ENCODE data around the gene AHSG. TPM values are rescaled to one million over a fixed set of nuclear protein-coding genes. Genes with fewer than 3 reads are reported as not detected.

Gene AHSG
- total RNA-seq, 1 donor from 2014 or later = 0.47 TPM

GRCh38 chr3:186593862-186594261 lies 19.0 kb upstream of the AHSG start:
- no peak for DNase-seq

GRCh38 chr3:186594591-186595113 lies 18.2 kb upstream of the AHSG start:
- no peak for DNase-seq

DNA sequence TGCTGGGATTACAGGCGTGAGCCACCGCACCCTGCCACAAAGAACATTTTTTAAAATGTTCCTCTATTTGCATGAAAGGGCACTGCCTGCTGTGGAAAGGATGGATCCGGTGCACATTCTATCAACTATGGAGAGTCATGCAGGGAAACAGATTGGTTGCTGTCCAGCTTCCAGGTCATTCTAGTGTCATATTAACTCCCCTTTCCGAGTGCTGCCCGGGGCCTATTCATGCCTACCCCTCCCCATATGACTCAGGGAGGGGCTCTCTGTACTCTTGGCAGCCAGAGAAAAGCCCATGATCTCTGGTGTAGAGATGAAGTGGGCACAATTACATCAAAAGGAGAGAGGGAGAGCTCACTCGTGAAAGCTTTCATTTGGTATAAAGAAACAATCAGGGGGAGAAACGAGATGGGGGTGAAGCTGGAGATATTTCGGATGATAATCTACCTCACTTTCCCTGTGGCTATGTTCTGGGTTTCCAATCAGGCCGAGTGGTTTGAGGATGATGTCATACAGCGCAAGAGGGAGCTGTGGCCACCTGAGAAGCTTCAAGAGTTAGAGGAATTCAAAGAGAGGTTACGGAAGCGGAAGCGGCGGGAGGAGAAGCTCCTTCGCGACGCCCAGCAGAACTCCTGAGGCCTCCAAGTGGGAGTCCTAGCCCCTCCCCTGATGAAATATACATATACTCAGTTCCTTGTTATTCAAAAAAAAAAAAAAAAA lies 16.1 kb upstream of the AHSG start:
- no peak for DNase-seq

DNA sequence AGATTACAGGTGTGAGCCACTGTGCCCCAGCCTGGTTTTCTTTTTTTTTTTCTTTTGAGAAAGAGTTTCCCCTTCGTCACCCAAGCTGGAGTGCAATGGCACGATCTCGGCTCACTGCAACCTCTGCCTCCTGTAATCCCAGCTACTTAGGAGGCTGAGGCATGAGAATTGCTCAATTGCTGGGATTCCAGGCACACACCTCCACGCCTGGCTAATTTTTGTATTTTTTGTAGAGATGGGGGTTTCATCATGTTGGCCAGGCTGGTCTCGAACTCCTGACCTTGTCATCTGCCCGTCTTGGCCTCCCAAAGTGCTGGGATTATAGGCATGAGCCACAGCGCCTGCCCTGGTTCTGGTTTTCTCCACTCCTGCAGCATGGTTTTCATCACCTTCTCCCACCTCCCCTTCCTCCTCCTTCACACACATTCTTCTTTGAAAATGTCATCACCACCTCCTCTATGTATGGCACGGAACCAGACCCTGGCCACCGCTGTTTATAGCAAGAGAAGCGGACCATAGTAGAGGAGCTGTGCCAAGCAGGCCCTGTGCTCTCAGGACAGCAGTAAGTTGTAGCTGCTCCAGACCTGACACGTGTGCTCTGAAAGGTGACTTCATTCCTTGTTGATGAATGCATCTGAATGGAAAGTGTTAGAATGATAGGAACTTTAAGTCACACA lies 14.6 kb upstream of the AHSG start:
- no peak for DNase-seq

- no peak for DNase-seq
Measured at GRCh38 chr3:186598794-186599141, 14.1 kb upstream of the AHSG start.

DNA sequence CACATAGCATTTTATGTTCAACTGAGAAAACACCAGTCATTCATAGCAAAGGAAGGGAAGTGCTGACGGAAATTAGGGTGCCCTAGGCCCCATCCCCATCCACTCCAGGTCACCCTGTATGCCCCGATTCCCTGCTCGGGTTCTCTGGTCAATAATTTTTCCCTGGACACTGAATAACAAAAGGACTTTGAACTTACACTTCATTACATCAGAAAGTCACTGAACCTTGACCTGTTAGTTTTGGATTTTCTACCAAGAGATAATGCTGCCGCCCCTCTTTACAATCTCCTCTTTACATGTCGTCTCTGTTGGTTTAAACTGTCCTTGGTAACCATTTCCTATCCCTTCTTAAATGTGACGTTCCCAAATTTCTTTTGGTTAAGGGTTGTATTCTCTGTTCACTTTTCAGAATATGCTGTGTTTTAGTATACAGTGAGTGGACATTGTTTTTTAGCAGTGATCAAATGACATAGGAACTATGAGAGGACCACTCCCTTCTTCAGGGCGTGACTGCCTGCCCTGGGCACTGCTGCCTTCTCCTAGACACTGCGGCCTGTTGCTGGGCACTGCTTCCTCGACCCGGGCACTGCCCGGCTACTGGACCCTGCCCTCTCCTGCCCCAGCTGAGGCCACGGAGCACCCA lies 13.6 kb upstream of the AHSG start:
- DNase-seq = no peak

GRCh38 chr3:186599785-186600166 lies 13.1 kb upstream of the AHSG start:
- no peak for DNase-seq

DNA sequence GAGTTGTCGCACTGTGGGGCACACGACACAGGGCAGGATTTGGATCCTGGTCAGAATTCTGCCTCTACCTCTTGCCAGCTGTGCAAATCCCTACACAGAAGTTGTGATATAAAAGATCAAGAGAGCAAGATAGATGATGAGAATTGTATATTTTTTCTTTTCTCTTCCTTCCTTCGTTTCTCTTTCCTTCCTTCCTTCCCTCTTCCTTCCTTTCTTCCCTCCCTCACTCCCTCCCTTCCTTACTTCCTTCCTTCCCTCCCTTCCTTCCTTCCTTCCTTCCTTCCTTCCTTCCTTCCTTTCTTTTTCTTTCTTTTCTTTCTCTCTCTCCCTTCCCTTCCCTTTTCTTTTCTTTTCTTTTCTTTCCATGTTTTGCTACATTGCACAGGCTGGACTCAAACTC lies 12.0 kb upstream of the AHSG start:
- DNase-seq = no peak

DNA sequence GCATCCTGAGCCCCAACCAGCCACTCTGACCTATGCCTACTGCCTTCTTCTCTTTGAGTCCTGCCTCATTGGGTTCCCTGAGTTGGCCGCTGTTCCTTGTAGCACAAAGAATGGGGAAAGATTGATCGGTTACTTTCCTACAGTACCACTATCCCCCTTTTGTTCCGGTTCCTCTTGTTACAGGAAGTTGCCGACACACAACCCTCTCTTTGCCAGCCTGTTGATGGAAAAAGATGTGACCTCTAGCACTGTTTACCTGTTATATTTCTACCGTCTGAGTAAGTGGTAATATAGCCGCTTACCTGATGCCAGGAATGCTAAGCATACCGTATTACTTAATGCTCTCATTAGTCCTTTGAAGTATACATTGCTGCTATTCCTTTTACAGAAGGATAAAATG lies 9.7 kb upstream of the AHSG start:
- DNase-seq = no peak

DNA sequence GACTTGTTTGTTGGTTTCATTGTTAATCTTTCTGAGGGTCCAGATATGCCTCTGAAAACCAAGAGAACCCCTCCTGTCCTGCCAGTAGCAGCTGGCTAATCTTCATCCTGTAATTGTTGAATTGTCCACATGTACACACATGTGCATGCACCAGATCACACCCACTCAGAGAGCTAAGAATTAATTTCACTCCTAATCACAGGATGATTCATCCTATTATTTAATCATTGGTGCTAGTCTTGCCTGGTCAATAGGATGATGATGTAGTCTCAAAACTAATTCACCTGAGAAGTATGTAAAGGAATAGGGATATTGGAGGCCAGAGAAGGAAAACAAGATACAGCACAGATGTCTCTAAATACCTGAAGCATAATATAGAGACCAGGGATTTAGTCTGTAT lies 7.8 kb upstream of the AHSG start:
- no peak for DNase-seq

- no peak for DNase-seq
Measured at GRCh38 chr3:186605561-186606545, 7.0 kb upstream of the AHSG start.

GRCh38 chr3:186608624-186609215 lies 4.1 kb upstream of the AHSG start:
- no peak for DNase-seq

- no peak for DNase-seq
Measured at GRCh38 chr3:186609247-186609868, 3.5 kb upstream of the AHSG start.

GRCh38 chr3:186612065-186612464 lies 795 bp upstream of the AHSG start:
- DNase-seq = no peak

- no peak for DNase-seq
Measured at GRCh38 chr3:186613637-186614265, 891 bp downstream of the AHSG start.

GRCh38 chr3:186614266-186614596 lies 1.4 kb downstream of the AHSG start:
- no peak for DNase-seq

- peak; percentile 60 for DNase-seq
Measured at GRCh38 chr3:186614597-186615483, 2.0 kb downstream of the AHSG start.

DNA sequence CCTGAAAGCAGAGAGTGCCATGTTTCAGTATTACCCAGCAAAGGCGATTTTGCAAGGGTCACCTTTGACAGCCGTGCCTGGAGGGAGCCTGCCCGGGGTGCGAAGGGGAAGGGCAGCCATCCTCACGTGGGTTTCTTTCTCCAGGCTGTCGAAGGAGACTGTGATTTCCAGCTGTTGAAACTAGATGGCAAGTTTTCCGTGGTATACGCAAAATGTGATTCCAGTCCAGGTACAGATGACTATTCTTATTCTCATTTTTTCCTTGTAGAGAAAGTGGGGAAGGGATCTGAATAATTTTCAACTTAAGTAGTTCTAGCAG lies 3.4 kb downstream of the AHSG start:
- no peak for DNase-seq

DNA sequence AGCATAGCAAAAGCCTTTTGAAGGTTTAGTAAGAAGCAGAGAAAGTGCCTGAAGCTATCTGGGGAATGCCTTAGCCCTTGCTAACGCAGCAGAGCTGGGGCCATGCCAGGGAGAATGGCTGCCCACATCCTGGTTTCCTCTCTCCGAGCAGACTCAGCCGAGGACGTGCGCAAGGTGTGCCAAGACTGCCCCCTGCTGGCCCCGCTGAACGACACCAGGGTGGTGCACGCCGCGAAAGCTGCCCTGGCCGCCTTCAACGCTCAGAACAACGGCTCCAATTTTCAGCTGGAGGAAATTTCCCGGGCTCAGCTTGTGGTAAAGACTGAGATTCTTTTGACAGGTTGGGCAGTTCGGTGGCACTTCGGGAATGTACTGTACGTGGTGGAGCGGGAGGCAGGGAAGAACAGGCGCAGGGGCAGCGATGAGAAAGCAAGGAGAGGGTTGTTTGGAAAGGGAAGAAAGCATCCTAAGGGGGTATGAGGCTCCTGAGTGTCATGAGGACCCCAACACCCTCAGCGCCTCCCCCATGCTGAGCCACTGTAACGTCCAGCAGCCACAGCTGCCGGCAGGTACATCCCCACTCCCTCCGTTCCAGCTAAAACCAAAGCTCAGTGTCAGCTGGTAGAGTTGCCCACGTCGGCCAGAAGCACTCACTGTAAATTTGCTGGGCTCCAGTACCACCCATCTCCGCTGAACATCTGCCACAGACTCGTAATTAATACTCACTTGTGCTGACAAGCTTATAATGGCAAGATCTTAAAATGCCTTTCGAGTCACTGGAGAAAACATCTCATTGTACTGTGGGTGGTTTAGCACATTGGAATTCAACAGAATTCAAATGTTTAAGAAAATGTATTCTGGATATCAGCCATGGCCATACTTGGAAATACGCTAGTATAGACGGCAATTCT lies 4.4 kb downstream of the AHSG start:
- DNase-seq = peak; percentile 73

Measured in occipital lobe (tissue), 2 donors.